Naive thymus-derived CD4-positive, alpha-beta T cell (primary cell): Measurements from ENCODE around the gene MTHFD2L. TPM values are rescaled to one million over a fixed set of nuclear protein-coding genes. Genes with fewer than 3 reads are reported as not detected.

Experiments used
- ATAC-seq: fragments of 150-1000 bp; cut with Tn5 transposase; 2 replicates; pipeline ENCODE4 v1.10.0; 2021; ENCODE audit warnings: mild to moderate bottlenecking, moderate library complexity
- CTCF ChIA-PET: fragments of 350-600 bp; sonication (Branson Sonifier 250); formaldehyde crosslinking; loops from one replicate; lab custom pipeline; 2021; ENCODE audit warnings: antibody characterized with exemption; lab: Charles Lee
- POLR2A ChIA-PET: fragments of 350-600 bp; sonication (Branson Sonifier 250); formaldehyde crosslinking; loops from one replicate; lab custom pipeline; 2021; ENCODE audit warnings: antibody characterized with exemption, inconsistent platforms; lab: Charles Lee
- DNase-seq, 9 donors: peaks; one replicate each; pipeline versions ENCODE4 v3.0.0 to v3.0.0-alpha.2; 2020 to 2022; ENCODE audit warnings: mixed read lengths in 1 of 9
- H3K27ac ChIP-seq: one replicate; pipeline ENCODE4 v1.7.0; 2013; ENCODE audit warnings: mild to moderate bottlenecking, low read depth, low read length, moderate library complexity
- H3K27me3 ChIP-seq, 2 donors: one replicate each; pipeline ENCODE4 v1.7.0; 2013; ENCODE audit warnings: low read length in 2 of 2, mild to moderate bottlenecking in 2 of 2, moderate library complexity in 2 of 2; ENCODE audit not compliant: control insufficient read depth in 2 of 2, insufficient read depth in 2 of 2
- H3K36me3 ChIP-seq, 3 experiments: 1 replicate in 2 of 3; 2 replicates in 1 of 3; pipeline ENCODE4 v1.7.0; 2013; ENCODE audit warnings: low read length in 3 of 3, mild to moderate bottlenecking in 3 of 3, moderate library complexity in 1 of 3; ENCODE audit not compliant: insufficient read depth in 3 of 3, control insufficient read depth in 2 of 3
- H3K4me1 ChIP-seq, 2 donors: one replicate each; pipeline ENCODE4 v1.7.0; 2013; ENCODE audit warnings: low read length in 2 of 2, mild to moderate bottlenecking in 2 of 2, moderate library complexity in 1 of 2; ENCODE audit not compliant: control insufficient read depth in 2 of 2, insufficient read depth in 2 of 2
- H3K4me3 ChIP-seq: 2 replicates; pipeline ENCODE4 v1.7.0; 2013; ENCODE audit warnings: mild to moderate bottlenecking, low read length
- H3K9me3 ChIP-seq, 3 experiments: 1 replicate in 2 of 3; 2 replicates in 1 of 3; pipeline ENCODE4 v1.7.0; 2013; ENCODE audit warnings: low read length in 3 of 3; ENCODE audit not compliant: control insufficient read depth in 2 of 3
- H3K27ac Mint-ChIP-seq, 9 donors: one replicate each; pipeline ENCODE4 v1.8.0; 2020 to 2022; ENCODE audit warnings: mixed read lengths in 9 of 9, mild to moderate bottlenecking in 8 of 9, moderate library complexity in 5 of 9, inconsistent platforms in 2 of 9
- H3K27me3 Mint-ChIP-seq, 5 donors: one replicate each; pipeline ENCODE4 v1.8.0; 2021 to 2022; ENCODE audit warnings: mixed read lengths in 5 of 5, mild to moderate bottlenecking in 1 of 5
- H3K36me3 Mint-ChIP-seq, 5 donors: one replicate each; pipeline ENCODE4 v1.8.0; 2020 to 2022; ENCODE audit warnings: mixed read lengths in 5 of 5, mild to moderate bottlenecking in 3 of 5, inconsistent platforms in 1 of 5
- H3K4me1 Mint-ChIP-seq, 7 donors: one replicate each; pipeline ENCODE4 v1.8.0; 2020 to 2022; ENCODE audit warnings: mixed read lengths in 7 of 7, mild to moderate bottlenecking in 3 of 7, inconsistent platforms in 1 of 7
- H3K4me3 Mint-ChIP-seq, 10 donors: one replicate each; pipeline ENCODE4 v1.8.0; 2020 to 2022; ENCODE audit warnings: mild to moderate bottlenecking in 10 of 10, mixed read lengths in 10 of 10, moderate library complexity in 6 of 10, inconsistent platforms in 2 of 10
- H3K9me3 Mint-ChIP-seq, 11 donors: one replicate each; pipeline ENCODE4 v1.8.0; 2020 to 2022; ENCODE audit warnings: mixed read lengths in 11 of 11, mild to moderate bottlenecking in 4 of 11, inconsistent platforms in 1 of 11, moderate library complexity in 1 of 11
- intact Hi-C, 2 donors: fragments of 100-400 bp; cut with micrococcal nuclease; formaldehyde crosslinking; loops; one replicate each; pipeline ENCODE4 v1.15.1; 2023
- polyA plus RNA-seq, 2 donors: library from polyadenylated mRNA; unstranded; fragments of 300-500 nt; fragmentation: Illumina TruSeq; gene quantifications; one replicate each; pipeline ENCODE4 v1.2.3, GENCODE V29; 2021
- total RNA-seq, 6 experiments: library from RNA in 5 of 6; stranded (reverse) in 5 of 6; gene quantifications; 1 replicate in 5 of 6; 2 replicates in 1 of 6; pipeline ENCODE4 v1.2.3 and lab custom pipeline; 2021 to 2026

MTHFD2L gene
- total and polyA plus RNA-seq, 7 experiments from 2014 or later = 2.3 to 13.7 (median 10.2) TPM

GRCh38 chr4:74323663-74324062, 165.7 kb downstream of the MTHFD2L start:
- no peak overlapping the region for H3K4me3 Mint-ChIP-seq
- Histone ChIP-seq H3K9me3 (no peaks in the 10 kb centered on the region), H3K27ac (no peak overlapping the region), H3K4me3 (no peak overlapping the region), H3K27me3 (no peaks in the 10 kb centered on the region), H3K4me1 (no peaks in the 10 kb centered on the region), H3K36me3 (no peaks in the 10 kb centered on the region)
- no peaks in the 10 kb centered on the region for H3K36me3 Mint-ChIP-seq
- no peak overlapping the region for H3K27ac Mint-ChIP-seq
- H3K4me1 Mint-ChIP-seq = peaks cover 0 to 6% (median 0%) of the 10 kb centered on the region in 7 donors
- ChIA-PET POLR2A (no interaction called here), CTCF (no interaction called here)
- peaks cover 4 to 34% (median 25%) of the 10 kb centered on the region in 5 donors for H3K27me3 Mint-ChIP-seq
- DNase-seq (no peak), ATAC-seq (no peak)
- intact Hi-C loops = loop anchor here in 1 of 2 donors (5.0 kb wide), 1 partner anchor 209 kb away; no protein-coding TSS in a partner anchor
- H3K9me3 Mint-ChIP-seq = no peaks in the 10 kb centered on the region

- Mint-ChIP-seq H3K4me1 (peaks cover 0 to 6% (median 0%) of the 10 kb centered on the region in 7 donors), H3K27ac (no peak overlapping the region), H3K36me3 (no peaks in the 10 kb centered on the region), H3K27me3 (peaks cover 4 to 40% (median 30%) of the 10 kb centered on the region in 5 donors), H3K4me3 (no peak overlapping the region), H3K9me3 (no peaks in the 10 kb centered on the region)
- H3K4me3 ChIP-seq = no peak overlapping the region
- H3K27ac ChIP-seq = no peak overlapping the region
- ChIA-PET CTCF (interaction anchor here (0.7 kb wide), 1 partner anchor 134 kb away, joined by 3 read pairs; no protein-coding TSS in a partner anchor), POLR2A (no interaction called here)
- H3K27me3 ChIP-seq = no peaks in the 10 kb centered on the region
- H3K36me3 ChIP-seq = no peaks in the 10 kb centered on the region
- H3K9me3 ChIP-seq = no peaks in the 10 kb centered on the region
- ATAC-seq = no peak
- intact Hi-C loops = loop anchor here in 1 of 2 donors (5.0 kb wide), 1 partner anchor 208 kb away; no protein-coding TSS in a partner anchor
- no peaks in the 10 kb centered on the region for H3K4me1 ChIP-seq
- no peak for DNase-seq
Measured at GRCh38 chr4:74324262-74324661, 166.3 kb downstream of the MTHFD2L start.

- H3K4me1 Mint-ChIP-seq = peaks cover 0 to 7% (median 0%) of the 10 kb centered on the region in 7 donors
- Histone ChIP-seq H3K36me3 (no peaks in the 10 kb centered on the region), H3K27me3 (no peaks in the 10 kb centered on the region), H3K4me3 (no peak overlapping the region), H3K4me1 (no peaks in the 10 kb centered on the region), H3K9me3 (no peaks in the 10 kb centered on the region), H3K27ac (no peak overlapping the region)
- no peak for DNase-seq
- intact Hi-C loops = no loop called here
- CTCF ChIA-PET = no interaction called here
- H3K9me3 Mint-ChIP-seq = no peaks in the 10 kb centered on the region
- H3K4me3 Mint-ChIP-seq = no peak overlapping the region
- no peaks in the 10 kb centered on the region for H3K36me3 Mint-ChIP-seq
- H3K27me3 Mint-ChIP-seq = peaks cover 9 to 43% (median 30%) of the 10 kb centered on the region in 5 donors
- POLR2A ChIA-PET = no interaction called here
- H3K27ac Mint-ChIP-seq = no peak overlapping the region
- ATAC-seq = no peak
Measured at GRCh38 chr4:74325886-74326285, 168.0 kb downstream of the MTHFD2L start.

- ChIA-PET CTCF (no interaction called here), POLR2A (no interaction called here)
- ATAC-seq (no peak), DNase-seq (no peak)
- H3K4me1 ChIP-seq = no peaks in the 10 kb centered on the region
- H3K36me3 Mint-ChIP-seq = no peaks in the 10 kb centered on the region
- no peaks in the 10 kb centered on the region for H3K9me3 ChIP-seq
- no peak overlapping the region for H3K27ac ChIP-seq
- no peaks in the 10 kb centered on the region for H3K36me3 ChIP-seq
- H3K4me1 Mint-ChIP-seq = peaks cover 0 to 5% (median 0%) of the 10 kb centered on the region in 7 donors
- H3K27ac Mint-ChIP-seq = no peak overlapping the region
- no peak overlapping the region for H3K4me3 ChIP-seq
- H3K4me3 Mint-ChIP-seq = no peak overlapping the region
- intact Hi-C loops = no loop called here
- H3K9me3 Mint-ChIP-seq = no peaks in the 10 kb centered on the region
- H3K27me3 ChIP-seq = no peaks in the 10 kb centered on the region
- H3K27me3 Mint-ChIP-seq = peaks cover 15 to 39% (median 25%) of the 10 kb centered on the region in 5 donors
Measured at GRCh38 chr4:74327762-74328161, 169.8 kb downstream of the MTHFD2L start.

GRCh38 chr4:74328501-74328900, 170.6 kb downstream of the MTHFD2L start:
- ATAC-seq (no peak), DNase-seq (no peak)
- H3K27ac Mint-ChIP-seq = no peak overlapping the region
- peaks cover 15 to 33% (median 20%) of the 10 kb centered on the region in 5 donors for H3K27me3 Mint-ChIP-seq
- H3K27ac ChIP-seq = no peak overlapping the region
- ChIA-PET CTCF (no interaction called here), POLR2A (interaction anchor here (0.6 kb wide), 1 partner anchor 9 kb away, joined by 3 read pairs; no protein-coding TSS in a partner anchor)
- H3K9me3 ChIP-seq = no peaks in the 10 kb centered on the region
- no peaks in the 10 kb centered on the region for H3K9me3 Mint-ChIP-seq
- no peaks in the 10 kb centered on the region for H3K4me1 ChIP-seq
- no peak overlapping the region for H3K4me3 Mint-ChIP-seq
- no peaks in the 10 kb centered on the region for H3K36me3 Mint-ChIP-seq
- no peaks in the 10 kb centered on the region for H3K36me3 ChIP-seq
- intact Hi-C loops = no loop called here
- no peaks in the 10 kb centered on the region for H3K27me3 ChIP-seq
- peaks cover 0 to 5% (median 0%) of the 10 kb centered on the region in 7 donors for H3K4me1 Mint-ChIP-seq
- H3K4me3 ChIP-seq = no peak overlapping the region

GRCh38 chr4:74329307-74329706, 171.4 kb downstream of the MTHFD2L start:
- Histone ChIP-seq H3K27me3 (no peaks in the 10 kb centered on the region), H3K4me1 (no peaks in the 10 kb centered on the region), H3K9me3 (no peaks in the 10 kb centered on the region), H3K36me3 (no peaks in the 10 kb centered on the region), H3K27ac (no peak overlapping the region), H3K4me3 (no peak overlapping the region)
- no peaks in the 10 kb centered on the region for H3K9me3 Mint-ChIP-seq
- ChIA-PET CTCF (interaction anchor here (0.7 kb wide), 1 partner anchor 17 kb away, joined by 4 read pairs; no protein-coding TSS in a partner anchor), POLR2A (no interaction called here)
- intact Hi-C loops = no loop called here
- H3K27ac Mint-ChIP-seq = no peak overlapping the region
- DNase-seq (no peak), ATAC-seq (no peak)
- H3K4me1 Mint-ChIP-seq = peaks cover 0 to 5% (median 0%) of the 10 kb centered on the region in 7 donors
- H3K27me3 Mint-ChIP-seq = peaks cover 16 to 29% (median 17%) of the 10 kb centered on the region in 5 donors
- no peaks in the 10 kb centered on the region for H3K36me3 Mint-ChIP-seq
- H3K4me3 Mint-ChIP-seq = no peak overlapping the region

GRCh38 chr4:74330295-74330750, 172.4 kb downstream of the MTHFD2L start:
- peaks cover 0 to 5% (median 0%) of the 10 kb centered on the region in 7 donors for H3K4me1 Mint-ChIP-seq
- no peak overlapping the region for H3K4me3 Mint-ChIP-seq
- CTCF ChIA-PET = no interaction called here
- H3K27ac Mint-ChIP-seq = no peak overlapping the region
- H3K27me3 Mint-ChIP-seq = peaks cover 18 to 31% (median 18%) of the 10 kb centered on the region in 5 donors
- H3K9me3 Mint-ChIP-seq = no peaks in the 10 kb centered on the region
- H3K4me3 ChIP-seq = no peak overlapping the region
- H3K9me3 ChIP-seq = no peaks in the 10 kb centered on the region
- H3K27me3 ChIP-seq = no peaks in the 10 kb centered on the region
- no peak overlapping the region for H3K27ac ChIP-seq
- POLR2A ChIA-PET = no interaction called here
- no peak for ATAC-seq
- intact Hi-C loops = no loop called here
- no peaks in the 10 kb centered on the region for H3K36me3 ChIP-seq
- H3K36me3 Mint-ChIP-seq = no peaks in the 10 kb centered on the region
- no peak for DNase-seq
- H3K4me1 ChIP-seq = no peaks in the 10 kb centered on the region
